GM23248 (cell line): ENCODE data around the gene CCDC107.

Experiments
- EZH2 ChIP-seq: fragments of 200-600 bp; sonication (generic); IDR thresholded peaks from 2 replicates; pipeline ENCODE4 v1.6.1; 2018; ENCODE audit warnings: antibody characterized with exemption, mild to moderate bottlenecking; ENCODE audit not compliant: insufficient read depth, poor library complexity, severe bottlenecking
- EZH2phosphoT487 ChIP-seq: fragments of 200-600 bp; sonication (generic); IDR thresholded peaks from 2 replicates; pipeline ENCODE4 v1.6.1; 2018; ENCODE audit warnings: antibody characterized with exemption, moderate library complexity, mild to moderate bottlenecking, low read depth; ENCODE audit not compliant: insufficient read depth

- TF ChIP-seq EZH2 (no peak), EZH2phosphoT487 (no peak)
These were observed 40.1 kb downstream of the CCDC107 start for GRCh38 chr9:35698231-35698630.
